ENCODE measurements around the gene UBXN1.

GRCh38 chr11:62647609-62648005, 31.3 kb downstream of the UBXN1 start:
- TF ChIP-seq CTCF (conservative IDR thresholded peaks at IDR 0.05) (no peak), ZFX (IDR thresholded peaks at IDR 0.05) (no peak)
